Measurements from ENCODE around the gene TOR4A.
A peak's percentile ranks its signal among the peaks of the same experiment; 100 is the strongest.

Gene TOR4A

GRCh38 chr9:137277329-137278041 is at the start of gene TOR4A:
TSS of gene TOR4A (plus strand) at chr9:137277726. CDS start at chr9:137278690, 964 bp downstream.
- DNase-seq (ENCODE audit: low read depth, low spot score), result peak; percentile 89

GRCh38 chr9:137227853-137228505 is 49.5 kb upstream of the TOR4A start:
- no peak for DNase-seq (ENCODE audit: low read depth, low spot score)

- no peak for DNase-seq (ENCODE audit: low read depth, low spot score)
These were observed 49.0 kb upstream of the TOR4A start for GRCh38 chr9:137228506-137228967.

GRCh38 chr9:137228968-137229896 is 48.3 kb upstream of the TOR4A start:
- no peak for DNase-seq (ENCODE audit: low read depth, low spot score)

- no peak for DNase-seq (ENCODE audit: low read depth, low spot score)
These were observed 47.4 kb upstream of the TOR4A start for GRCh38 chr9:137229903-137230704.

- DNase-seq (ENCODE audit: low read depth, low spot score), result no peak
These were observed 46.7 kb upstream of the TOR4A start, which contains the start of gene SLC34A3 for GRCh38 chr9:137230705-137231371. TSS of gene SLC34A3 (plus strand) at chr9:137230901. CDS start at chr9:137231703, 802 bp downstream.

GRCh38 chr9:137231372-137232039 is 46.0 kb upstream of the TOR4A start:
- DNase-seq (ENCODE audit: low read depth, low spot score), result no peak

GRCh38 chr9:137232101-137232500 is 45.4 kb upstream of the TOR4A start:
- DNase-seq (ENCODE audit: low read depth, low spot score), result no peak

- no peak for DNase-seq (ENCODE audit: low read depth, low spot score)
These were observed 45.0 kb upstream of the TOR4A start for GRCh38 chr9:137232510-137232909.

GRCh38 chr9:137233143-137233980 is 44.2 kb upstream of the TOR4A start:
- DNase-seq (ENCODE audit: low read depth, low spot score), result no peak

- DNase-seq (ENCODE audit: low read depth, low spot score), result no peak
These were observed 43.4 kb upstream of the TOR4A start for GRCh38 chr9:137234055-137234697.

- DNase-seq (ENCODE audit: low read depth, low spot score), result no peak
These were observed 42.6 kb upstream of the TOR4A start for GRCh38 chr9:137234758-137235423.

GRCh38 chr9:137235424-137236237 is 41.9 kb upstream of the TOR4A start:
- DNase-seq (ENCODE audit: low read depth, low spot score), result no peak

GRCh38 chr9:137236238-137236935 is 41.1 kb upstream of the TOR4A start:
- DNase-seq (ENCODE audit: low read depth, low spot score), result peak; percentile 92

- DNase-seq (ENCODE audit: low read depth, low spot score), result no peak
These were observed 40.5 kb upstream of the TOR4A start for GRCh38 chr9:137236936-137237421.
